Neuronal stem cell (in vitro differentiated cells): Measurements from ENCODE around the gene JAKMIP1.
A peak's percentile ranks its signal among the peaks of the same experiment; 100 is the strongest.

Experiments
- DNase-seq: peaks from one replicate; pipeline ENCODE4 v3.0.0-alpha.2; 2013; ENCODE audit warnings: low spot score
- H2AFZ ChIP-seq: one replicate; pipeline ENCODE4 v1.6.1; 2013; ENCODE audit warnings: mild to moderate bottlenecking, low read length, inconsistent platforms
- H2AK5ac ChIP-seq: 2 replicates; pipeline ENCODE4 v1.6.1; 2013; ENCODE audit warnings: low read depth, mild to moderate bottlenecking, inconsistent platforms, low read length, moderate library complexity, mixed read lengths
- H2BK120ac ChIP-seq: 2 replicates; pipeline ENCODE4 v1.6.1; 2013; ENCODE audit warnings: low read depth, mild to moderate bottlenecking, inconsistent platforms, low read length, moderate library complexity, mixed read lengths
- H2BK12ac ChIP-seq: one replicate; pipeline ENCODE4 v1.6.1; 2013; ENCODE audit warnings: low read length, inconsistent platforms
- H2BK15ac ChIP-seq: 2 replicates; pipeline ENCODE4 v1.6.1; 2013; ENCODE audit warnings: mild to moderate bottlenecking, low read length, inconsistent platforms, mixed read lengths
- H2BK5ac ChIP-seq: one replicate; pipeline ENCODE4 v1.6.1; 2013; ENCODE audit warnings: inconsistent platforms, mild to moderate bottlenecking, low read length, moderate library complexity
- H3K14ac ChIP-seq: one replicate; pipeline ENCODE4 v1.6.1; 2013; ENCODE audit warnings: low read length, inconsistent platforms
- H3K18ac ChIP-seq: 2 replicates; pipeline ENCODE4 v1.6.1; 2013; ENCODE audit warnings: low read length, inconsistent platforms
- H3K23ac ChIP-seq: 2 replicates; pipeline ENCODE4 v1.6.1; 2013; ENCODE audit warnings: low read depth, mild to moderate bottlenecking, mixed read lengths, low read length, inconsistent platforms; ENCODE audit not compliant: poor library complexity
- H3K27ac ChIP-seq: replicated peaks from 3 replicates; pipeline ENCODE4 v1.5.1; 2013; ENCODE audit warnings: low read length, inconsistent platforms
- H3K27me3 ChIP-seq, 3 experiments: 2 replicates each; pipeline ENCODE4 v1.6.1; 2013; ENCODE audit warnings: low read length in 3 of 3, mild to moderate bottlenecking in 2 of 3, inconsistent platforms in 1 of 3, low read depth in 1 of 3, mixed read lengths in 1 of 3, moderate library complexity in 1 of 3; ENCODE audit not compliant: control insufficient read depth in 3 of 3, insufficient read depth in 3 of 3
- H3K36me3 ChIP-seq, 2 donors: replicated peaks in 1 of 2; 2 replicates each; pipeline ENCODE4 v1.6.1; 2013; ENCODE audit warnings: low read length in 2 of 2; ENCODE audit not compliant: control insufficient read depth in 2 of 2, insufficient read depth in 2 of 2
- H3K4ac ChIP-seq: 2 replicates; pipeline ENCODE4 v1.6.1; 2013; ENCODE audit warnings: inconsistent platforms, mild to moderate bottlenecking, low read length, moderate library complexity
- H3K4me1 ChIP-seq, 2 donors: 1 replicate in 1 of 2; 2 replicates in 1 of 2; pipeline ENCODE4 v1.6.1; 2013; ENCODE audit warnings: low read length in 2 of 2, low read depth in 1 of 2; ENCODE audit not compliant: control insufficient read depth in 2 of 2, insufficient read depth in 1 of 2
- H3K4me2 ChIP-seq: one replicate; pipeline ENCODE4 v1.6.1; 2013; ENCODE audit warnings: mild to moderate bottlenecking, low read length, inconsistent platforms; ENCODE audit not compliant: insufficient read depth, poor library complexity, severe bottlenecking
- H3K4me3 ChIP-seq, 2 donors: 2 replicates each; pipeline ENCODE4 v1.5.1; 2013; ENCODE audit warnings: low read length in 2 of 2, mild to moderate bottlenecking in 2 of 2, inconsistent platforms in 1 of 2, moderate library complexity in 1 of 2
- H3K79me1 ChIP-seq: one replicate; pipeline ENCODE4 v1.6.1; 2013; ENCODE audit warnings: low read depth, mild to moderate bottlenecking, inconsistent platforms, low read length, moderate library complexity
- H3K9ac ChIP-seq: one replicate; pipeline ENCODE4 v1.6.1; 2013; ENCODE audit warnings: mild to moderate bottlenecking, low read depth, low read length, inconsistent platforms; ENCODE audit not compliant: poor library complexity
- H3K9me3 ChIP-seq, 2 donors: replicated peaks in 1 of 2; 2 replicates each; pipeline versions ENCODE3 to v1.6.1; 2013; ENCODE audit warnings: low read length in 2 of 2, mild to moderate bottlenecking in 2 of 2, inconsistent platforms in 1 of 2, low read depth in 1 of 2, mixed read lengths in 1 of 2, moderate library complexity in 1 of 2; ENCODE audit not compliant: control insufficient read depth in 2 of 2, insufficient read depth in 1 of 2
- H4K8ac ChIP-seq: one replicate; pipeline ENCODE4 v1.6.1; 2013; ENCODE audit warnings: low read depth, mild to moderate bottlenecking, inconsistent platforms, low read length, moderate library complexity
- H4K91ac ChIP-seq: one replicate; pipeline ENCODE4 v1.6.1; 2013; ENCODE audit warnings: low read length, low read depth, mild to moderate bottlenecking, inconsistent platforms; ENCODE audit not compliant: poor library complexity
- WGBS, 2 donors: extraction: QIAGEN DNeasy Blood & Tissue Kit; methylation state at CpG; one replicate each; pipeline ENCODE4 v1.1.7; 2013; ENCODE audit warnings: missing lambda C conversion rate in 2 of 2, mixed read lengths in 1 of 2; ENCODE audit not compliant: insufficient read length in 2 of 2, insufficient replicate concordance in 1 of 2; ENCODE audit errors: extremely low coverage in 2 of 2; 5-methylcytosine and 5-hydroxymethylcytosine counted together

The JAKMIP1 gene

GRCh38 chr4:6230827-6231662 lies 30.7 kb upstream of the JAKMIP1 start:
- Histone ChIP-seq H2BK5ac (no peak overlapping the region), H4K91ac (no peak overlapping the region), H3K14ac (no peak overlapping the region), H2AK5ac (no peak overlapping the region), H3K23ac (no peak overlapping the region), H3K79me1 (no peaks in the 10 kb centered on the region), H3K9me3 (no peaks in the 10 kb centered on the region), H3K4me1 (no peaks in the 10 kb centered on the region), H3K18ac (no peak overlapping the region), H3K27ac (no peak overlapping the region), H3K36me3 (no peaks in the 10 kb centered on the region), H3K4me2 (no peak overlapping the region), H3K27me3 (peaks cover 0 to 19% (median 0%) of the 10 kb centered on the region in 3 experiments), H2BK120ac (no peak overlapping the region), H3K4me3 (no peak overlapping the region), H2AFZ (no peak overlapping the region), H3K9ac (peak overlapping the region; percentile 7), H2BK12ac (no peak overlapping the region), H3K4ac (no peak overlapping the region), H4K8ac (no peak overlapping the region), H2BK15ac (no peak overlapping the region)
- no CpG with 5 or more reads among the region's 21 CpGs for WGBS, 2 donors
- DNase-seq: no peak

DNA sequence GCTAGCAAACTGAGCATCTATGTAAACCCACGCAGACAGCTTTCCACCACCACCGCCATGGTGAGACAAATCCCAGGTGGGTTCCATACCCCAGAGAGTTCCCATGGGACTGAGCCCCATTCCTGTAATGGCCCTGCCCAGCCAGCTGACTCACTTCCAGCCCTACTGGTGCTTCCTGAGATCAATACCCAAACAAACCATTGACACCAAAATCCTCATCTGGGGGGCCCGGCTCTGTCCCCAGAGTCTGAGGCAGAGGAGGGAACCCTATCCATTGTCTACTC lies 30.1 kb upstream of the JAKMIP1 start:
- H3K4ac ChIP-seq: no peak overlapping the region
- peaks cover 0 to 13% (median 0%) of the 10 kb centered on the region in 3 experiments for H3K27me3 ChIP-seq
- no peak overlapping the region for H2BK5ac ChIP-seq
- no peak overlapping the region for H4K91ac ChIP-seq
- no peak overlapping the region for H3K23ac ChIP-seq
- H2AFZ ChIP-seq: no peak overlapping the region
- no peak overlapping the region for H3K18ac ChIP-seq
- no peak overlapping the region for H2BK12ac ChIP-seq
- H3K4me2 ChIP-seq: no peak overlapping the region
- no peaks in the 10 kb centered on the region for H3K9me3 ChIP-seq
- no peaks in the 10 kb centered on the region for H3K79me1 ChIP-seq
- no peak overlapping the region for H4K8ac ChIP-seq
- WGBS, 2 donors: no CpG with 5 or more reads among the region's 3 CpGs
- H3K4me1 ChIP-seq: no peaks in the 10 kb centered on the region
- no peak for DNase-seq
- H2AK5ac ChIP-seq: no peak overlapping the region
- no peak overlapping the region for H3K27ac ChIP-seq
- no peaks in the 10 kb centered on the region for H3K36me3 ChIP-seq
- H2BK120ac ChIP-seq: no peak overlapping the region
- H3K14ac ChIP-seq: no peak overlapping the region
- H3K4me3 ChIP-seq: no peak overlapping the region
- no peak overlapping the region for H3K9ac ChIP-seq
- no peak overlapping the region for H2BK15ac ChIP-seq

- Histone ChIP-seq H2BK15ac (no peak overlapping the region), H3K4me3 (no peak overlapping the region)
These were observed 29.5 kb upstream of the JAKMIP1 start for GRCh38 chr4:6229671-6230501.

GRCh38 chr4:6229095-6229494 lies 28.7 kb upstream of the JAKMIP1 start:
- H4K8ac ChIP-seq: no peak overlapping the region
- H2BK5ac ChIP-seq: no peak overlapping the region
- no peak overlapping the region for H2BK15ac ChIP-seq
- H3K18ac ChIP-seq: no peak overlapping the region
- H3K36me3 ChIP-seq: no peaks in the 10 kb centered on the region
- no CpG with 5 or more reads among the region's 7 CpGs for WGBS, 2 donors
- H3K4me2 ChIP-seq: no peak overlapping the region
- H2AK5ac ChIP-seq: no peak overlapping the region
- H3K4me1 ChIP-seq: no peaks in the 10 kb centered on the region
- H3K79me1 ChIP-seq: no peaks in the 10 kb centered on the region
- no peak overlapping the region for H3K4ac ChIP-seq
- no peaks in the 10 kb centered on the region for H3K9me3 ChIP-seq
- no peak overlapping the region for H2BK12ac ChIP-seq
- H2BK120ac ChIP-seq: no peak overlapping the region
- DNase-seq: no peak
- H3K27ac ChIP-seq: no peak overlapping the region
- H2AFZ ChIP-seq: no peak overlapping the region
- peaks cover 0 to 13% (median 0%) of the 10 kb centered on the region in 3 experiments for H3K27me3 ChIP-seq
- H3K23ac ChIP-seq: no peak overlapping the region
- no peak overlapping the region for H4K91ac ChIP-seq
- H3K14ac ChIP-seq: no peak overlapping the region
- no peak overlapping the region for H3K4me3 ChIP-seq
- peak overlapping the region; percentile 0 for H3K9ac ChIP-seq

More at GRCh38 chr4:6229671-6230501, 29.5 kb upstream of the JAKMIP1 start:
- Histone ChIP-seq H3K9ac (no peak overlapping the region), H3K79me1 (no peaks in the 10 kb centered on the region), H2BK12ac (no peak overlapping the region), H3K36me3 (no peaks in the 10 kb centered on the region), H4K8ac (no peak overlapping the region), H3K14ac (no peak overlapping the region), H2BK5ac (no peak overlapping the region), H3K23ac (no peak overlapping the region), H3K18ac (no peak overlapping the region), H2AFZ (no peak overlapping the region), H3K27me3 (peaks cover 0 to 11% (median 0%) of the 10 kb centered on the region in 3 experiments), H3K4ac (no peak overlapping the region), H3K27ac (no peak overlapping the region), H2BK120ac (no peak overlapping the region), H3K9me3 (no peaks in the 10 kb centered on the region), H4K91ac (no peak overlapping the region), H3K4me1 (no peaks in the 10 kb centered on the region), H3K4me2 (no peak overlapping the region), H2AK5ac (no peak overlapping the region)
- no CpG with 5 or more reads among the region's 18 CpGs for WGBS, 2 donors
- DNase-seq: no peak
